ENCODE measurements around the gene SULT4A1. TPM values are rescaled to one million over a fixed set of nuclear protein-coding genes. Genes with fewer than 3 reads are reported as not detected.

SULT4A1 gene
- total RNA-seq, 1 donor from 2014 or later = 6.3 TPM

- Mint-ChIP-seq H3K4me3 (no peak overlapping the region), H3K27ac (ENCODE audit: unreplicated experiment) (no peak overlapping the region), H3K27me3 (ENCODE audit: low read depth) (peaks cover 26% of the 10 kb centered on the region), H3K9me3 (peaks cover 4% of the 10 kb centered on the region), H3K4me1 (peaks cover 4% of the 10 kb centered on the region), H3K36me3 (ENCODE audit: low read depth) (peaks cover 6% of the 10 kb centered on the region)
- no peak for TF ChIP-seq CTCF (conservative IDR thresholded peaks at IDR 0.05)
- no peak for DNase-seq (ENCODE audit: low read depth, low spot score)
Observed at GRCh38 chr22:43858156-43858895, 4.0 kb downstream of the SULT4A1 start.

DNA sequence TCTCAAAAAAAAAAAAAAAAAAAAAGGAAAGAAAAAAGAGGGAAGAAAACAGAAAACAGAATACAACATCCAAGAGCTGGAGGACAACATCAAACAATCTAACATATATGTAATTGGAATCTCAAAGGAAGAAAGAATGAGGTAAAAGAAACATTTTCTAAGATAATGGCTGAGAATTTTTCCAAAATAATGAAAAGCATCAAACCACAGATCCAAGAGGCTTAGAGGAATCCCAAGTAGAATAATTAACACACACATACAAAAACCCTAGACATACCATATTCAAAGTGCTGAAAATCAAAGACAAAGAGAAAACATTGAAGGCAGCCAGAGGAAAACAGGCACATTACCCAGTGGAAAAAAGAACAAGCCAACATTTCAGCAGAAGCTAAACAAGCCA is 4.9 kb downstream of the SULT4A1 start:
- Mint-ChIP-seq H3K27ac (ENCODE audit: unreplicated experiment) (no peak overlapping the region), H3K4me1 (peaks cover 4% of the 10 kb centered on the region), H3K4me3 (no peak overlapping the region), H3K27me3 (ENCODE audit: low read depth) (peaks cover 18% of the 10 kb centered on the region), H3K9me3 (peaks cover 4% of the 10 kb centered on the region), H3K36me3 (ENCODE audit: low read depth) (peaks cover 6% of the 10 kb centered on the region)
- TF ChIP-seq CTCF (conservative IDR thresholded peaks at IDR 0.05) = no peak
- DNase-seq (ENCODE audit: low read depth, low spot score) = no peak

DNA sequence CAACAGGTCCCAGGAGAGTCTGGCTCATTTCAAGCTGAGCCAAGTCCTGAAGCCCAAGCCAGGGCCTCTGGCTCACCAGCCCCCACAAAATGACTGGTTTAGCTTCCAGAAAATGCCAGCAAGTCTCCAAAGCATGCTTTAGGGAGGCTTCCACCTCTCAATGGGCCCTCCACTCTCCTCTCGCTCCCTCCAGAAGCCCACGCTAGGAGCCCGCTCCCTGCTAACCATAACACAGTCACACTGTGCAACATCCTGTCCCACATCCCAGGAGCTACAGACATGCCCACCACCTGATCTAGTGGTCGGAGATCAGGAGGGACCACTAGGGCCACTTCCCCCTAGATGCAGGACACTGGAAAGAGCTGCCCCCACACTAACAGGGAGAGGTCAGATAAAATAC is 6.9 kb downstream of the SULT4A1 start:
- Mint-ChIP-seq H3K36me3 (ENCODE audit: low read depth) (peaks cover 6% of the 10 kb centered on the region), H3K27ac (ENCODE audit: unreplicated experiment) (peak overlapping the region; percentile 52), H3K4me3 (no peak overlapping the region), H3K4me1 (no peaks in the 10 kb centered on the region), H3K9me3 (peaks cover 4% of the 10 kb centered on the region), H3K27me3 (ENCODE audit: low read depth) (peaks cover 5% of the 10 kb centered on the region)
- TF ChIP-seq CTCF (conservative IDR thresholded peaks at IDR 0.05) = no peak
- no peak for DNase-seq (ENCODE audit: low read depth, low spot score)

DNA sequence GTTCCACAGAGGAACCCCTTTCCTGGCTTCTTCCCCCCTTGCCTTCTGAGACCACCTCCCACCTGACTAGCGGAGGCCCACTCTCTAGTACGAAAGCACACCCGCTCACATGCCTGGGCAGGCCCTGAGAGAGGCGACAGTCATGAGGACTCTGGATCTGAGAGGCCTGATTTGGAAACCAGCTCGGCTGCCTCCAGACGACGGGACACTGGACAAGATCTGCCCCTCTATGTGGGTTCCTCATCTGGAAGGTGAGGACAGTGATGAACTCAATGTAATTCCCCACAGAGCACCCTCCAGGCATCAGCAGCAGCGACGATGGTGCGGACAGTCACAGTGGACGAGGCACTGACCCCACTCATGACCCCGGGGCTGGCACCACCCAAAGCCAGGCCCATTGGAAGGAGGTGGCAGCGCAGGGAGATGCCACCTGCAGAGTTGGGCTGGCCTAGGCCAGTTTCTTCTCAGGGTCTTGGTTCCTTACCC is 7.5 kb downstream of the SULT4A1 start:
- Mint-ChIP-seq H3K9me3 (peaks cover 4% of the 10 kb centered on the region), H3K36me3 (ENCODE audit: low read depth) (peaks cover 6% of the 10 kb centered on the region), H3K27ac (ENCODE audit: unreplicated experiment) (no peak overlapping the region), H3K27me3 (ENCODE audit: low read depth) (no peaks in the 10 kb centered on the region), H3K4me1 (no peaks in the 10 kb centered on the region), H3K4me3 (no peak overlapping the region)
- no peak for DNase-seq (ENCODE audit: low read depth, low spot score)
- no peak for TF ChIP-seq CTCF (conservative IDR thresholded peaks at IDR 0.05)

DNA sequence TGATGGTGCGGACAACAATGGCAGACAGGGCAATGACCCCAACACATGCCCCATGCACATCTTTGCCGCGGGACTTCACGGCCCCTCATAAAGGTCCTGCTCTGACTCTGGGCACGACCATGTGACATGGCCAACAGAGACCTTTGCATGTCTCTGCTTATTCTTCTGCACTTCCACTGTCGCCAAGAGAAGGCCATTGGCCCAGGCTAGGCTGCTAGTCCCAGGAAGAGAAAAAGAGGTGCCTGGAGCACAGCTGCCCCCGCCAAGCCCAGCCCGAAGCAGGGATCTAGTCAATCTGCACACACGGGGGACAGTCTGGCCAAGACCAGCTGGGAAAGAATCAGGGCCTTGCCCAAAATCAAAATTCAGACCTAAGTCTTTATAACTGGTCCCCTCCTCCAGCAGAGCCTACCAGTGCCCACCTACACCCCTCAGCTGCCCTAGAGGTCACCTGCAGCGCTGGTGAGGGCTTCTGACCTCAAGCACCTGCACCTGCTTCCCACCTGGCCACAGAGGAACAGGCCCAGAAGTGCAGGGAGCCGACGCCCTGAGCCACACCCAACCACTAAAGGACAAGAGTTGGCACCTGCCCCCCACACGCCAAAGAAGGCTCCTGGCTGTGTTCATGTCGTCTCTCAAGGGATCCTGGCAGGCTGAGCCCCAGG is 8.1 kb downstream of the SULT4A1 start:
- Mint-ChIP-seq H3K27me3 (ENCODE audit: low read depth) (no peaks in the 10 kb centered on the region), H3K27ac (ENCODE audit: unreplicated experiment) (no peak overlapping the region), H3K9me3 (peaks cover 4% of the 10 kb centered on the region), H3K36me3 (ENCODE audit: low read depth) (peaks cover 6% of the 10 kb centered on the region), H3K4me1 (no peaks in the 10 kb centered on the region), H3K4me3 (no peak overlapping the region)
- no peak for TF ChIP-seq CTCF (conservative IDR thresholded peaks at IDR 0.05)
- no peak for DNase-seq (ENCODE audit: low read depth, low spot score)

Measured in neural crest cell (in vitro differentiated cells).